Muscle layer of colon (tissue), 2 donors: ENCODE measurements around the gene RPS6KA4.

Experiments used
- H3K27ac ChIP-seq: one replicate; pipeline ENCODE4 v1.7.0; 2013; ENCODE audit warnings: low read depth, mild to moderate bottlenecking, low read length, moderate library complexity
- H3K27me3 ChIP-seq, 2 donors: one replicate each; pipeline ENCODE4 v1.7.0; 2013; ENCODE audit warnings: low read length in 2 of 2, mild to moderate bottlenecking in 2 of 2; ENCODE audit not compliant: insufficient read depth in 2 of 2, control insufficient read depth in 1 of 2
- H3K36me3 ChIP-seq: one replicate; pipeline ENCODE4 v1.7.0; 2013; ENCODE audit warnings: mild to moderate bottlenecking, low read length; ENCODE audit not compliant: insufficient read depth
- H3K4me1 ChIP-seq: one replicate; pipeline ENCODE4 v1.7.0; 2013; ENCODE audit warnings: mild to moderate bottlenecking, low read length; ENCODE audit not compliant: insufficient read depth
- H3K4me3 ChIP-seq, 2 donors: one replicate each; pipeline ENCODE4 v1.7.0; 2013; ENCODE audit warnings: low read length in 2 of 2, low read depth in 1 of 2, mild to moderate bottlenecking in 1 of 2, moderate library complexity in 1 of 2
- H3K9ac ChIP-seq: one replicate; pipeline ENCODE4 v1.7.0; 2013; ENCODE audit warnings: low read length
- H3K9me3 ChIP-seq: one replicate; pipeline ENCODE4 v1.7.0; 2013; ENCODE audit warnings: mild to moderate bottlenecking, low read length
- donor health status: abdominal sarcoma.
- donor health status: Adenocarcinoma of cecum.

Gene RPS6KA4

GRCh38 chr11:64342869-64343745 lies 15.9 kb upstream of the RPS6KA4 start:
- no peak overlapping the region for H3K4me3 ChIP-seq
- H3K9ac ChIP-seq, result no peak overlapping the region

DNA sequence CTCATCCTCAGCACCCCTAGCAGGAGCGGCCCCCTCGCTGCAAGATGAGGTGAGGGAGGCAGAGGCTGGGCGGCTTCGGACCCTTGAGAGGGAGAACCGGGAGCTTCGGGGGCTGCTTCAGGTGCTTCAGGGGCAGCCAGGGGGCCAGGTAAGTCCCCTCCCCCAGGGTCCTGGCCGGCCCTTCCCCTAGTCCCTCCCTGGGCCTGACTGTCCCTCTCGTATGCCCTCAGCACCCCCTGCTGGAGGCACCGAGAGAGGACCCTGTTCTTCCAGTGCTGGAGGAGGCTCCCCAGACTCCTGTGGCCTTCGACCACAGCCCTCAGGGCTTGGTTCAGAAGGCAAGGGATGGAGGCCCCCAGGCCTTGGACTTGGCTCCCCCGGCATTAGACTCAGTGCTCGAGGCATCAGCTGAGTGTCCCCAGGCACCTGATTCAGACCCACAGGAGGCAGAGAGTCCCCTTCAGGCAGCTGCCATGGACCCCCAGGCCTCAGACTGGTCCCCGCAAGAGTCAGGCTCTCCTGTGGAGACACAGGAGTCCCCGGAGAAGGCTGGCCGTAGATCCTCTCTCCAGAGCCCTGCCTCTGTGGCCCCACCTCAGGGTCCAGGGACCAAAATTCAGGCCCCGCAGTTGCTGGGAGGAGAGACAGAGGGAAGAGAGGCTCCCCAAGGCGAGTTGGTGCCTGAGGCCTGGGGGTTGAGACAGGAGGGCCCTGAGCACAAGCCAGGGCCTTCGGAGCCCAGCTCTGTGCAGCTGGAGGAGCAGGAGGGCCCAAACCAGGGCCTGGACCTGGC lies 15.0 kb upstream of the RPS6KA4 start:
- peaks cover 12% of the 10 kb centered on the region for H3K4me1 ChIP-seq
- H3K9ac ChIP-seq, result no peak overlapping the region
- H3K4me3 ChIP-seq, result no peak overlapping the region
- no peaks in the 10 kb centered on the region for H3K9me3 ChIP-seq
- H3K36me3 ChIP-seq, result no peaks in the 10 kb centered on the region
- no peak overlapping the region for H3K27ac ChIP-seq
- no peaks in the 10 kb centered on the region for H3K27me3 ChIP-seq

More at GRCh38 chr11:64342869-64343745, 15.9 kb upstream of the RPS6KA4 start:
- peaks cover 12% of the 10 kb centered on the region for H3K4me1 ChIP-seq
- no peaks in the 10 kb centered on the region for H3K27me3 ChIP-seq
- H3K36me3 ChIP-seq, result no peaks in the 10 kb centered on the region
- H3K9me3 ChIP-seq, result no peaks in the 10 kb centered on the region
- no peak overlapping the region for H3K27ac ChIP-seq

- Histone ChIP-seq H3K4me1 (peaks cover 12% of the 10 kb centered on the region), H3K27ac (no peak overlapping the region), H3K9ac (no peak overlapping the region), H3K4me3 (no peak overlapping the region), H3K9me3 (no peaks in the 10 kb centered on the region), H3K27me3 (no peaks in the 10 kb centered on the region), H3K36me3 (no peaks in the 10 kb centered on the region)
Observed at GRCh38 chr11:64344787-64345186, 14.2 kb upstream of the RPS6KA4 start.

DNA sequence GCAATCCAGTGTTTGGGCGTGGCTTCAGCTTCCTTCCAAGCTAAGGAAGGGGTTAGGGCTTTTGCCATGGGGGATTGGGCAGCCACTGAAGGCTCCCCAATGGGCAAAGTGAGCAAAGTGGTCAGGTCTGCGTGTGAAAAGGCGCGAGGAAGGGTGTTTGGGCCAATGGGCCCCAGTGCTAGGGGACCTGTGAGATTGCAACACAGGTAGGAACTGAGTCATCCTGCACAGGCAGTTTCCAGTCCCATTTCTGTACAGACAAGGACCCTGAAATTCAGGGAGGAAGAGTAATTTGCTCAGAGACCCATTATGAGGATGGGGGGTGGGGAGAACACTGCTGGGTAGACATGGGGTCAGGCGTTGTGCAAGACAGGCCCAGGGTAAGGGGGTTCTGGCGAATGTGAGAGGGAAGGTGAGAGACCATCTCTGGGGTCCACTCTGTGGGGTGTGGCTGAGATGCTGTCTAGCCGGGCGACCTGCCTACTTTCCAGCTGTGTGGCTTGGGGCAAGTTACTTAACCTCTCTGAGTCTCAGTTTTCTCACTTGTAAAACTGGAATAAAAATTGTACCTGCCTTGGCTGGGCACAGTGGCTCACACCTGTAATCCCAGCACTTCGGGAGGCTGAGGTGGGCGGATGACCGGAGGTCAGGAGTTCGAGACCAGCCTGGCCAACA lies 11.6 kb upstream of the RPS6KA4 start:
- no peaks in the 10 kb centered on the region for H3K9me3 ChIP-seq
- no peaks in the 10 kb centered on the region for H3K36me3 ChIP-seq
- no peak overlapping the region for H3K4me3 ChIP-seq
- peaks cover 5% of the 10 kb centered on the region for H3K4me1 ChIP-seq
- no peak overlapping the region for H3K27ac ChIP-seq
- H3K9ac ChIP-seq, result no peak overlapping the region
- no peaks in the 10 kb centered on the region for H3K27me3 ChIP-seq

- no peak overlapping the region for H3K27ac ChIP-seq
- no peak overlapping the region for H3K4me3 ChIP-seq
- no peaks in the 10 kb centered on the region for H3K4me1 ChIP-seq
- no peaks in the 10 kb centered on the region for H3K9me3 ChIP-seq
- no peaks in the 10 kb centered on the region for H3K27me3 ChIP-seq
- H3K36me3 ChIP-seq, result no peaks in the 10 kb centered on the region
- H3K9ac ChIP-seq, result no peak overlapping the region
Observed at GRCh38 chr11:64348383-64349024, 10.5 kb upstream of the RPS6KA4 start.

- Histone ChIP-seq H3K9ac (no peak overlapping the region), H3K36me3 (no peaks in the 10 kb centered on the region), H3K4me3 (no peak overlapping the region), H3K27ac (no peak overlapping the region), H3K4me1 (no peaks in the 10 kb centered on the region), H3K9me3 (no peaks in the 10 kb centered on the region), H3K27me3 (no peaks in the 10 kb centered on the region)
Observed at GRCh38 chr11:64349025-64349387, 10.0 kb upstream of the RPS6KA4 start.

DNA sequence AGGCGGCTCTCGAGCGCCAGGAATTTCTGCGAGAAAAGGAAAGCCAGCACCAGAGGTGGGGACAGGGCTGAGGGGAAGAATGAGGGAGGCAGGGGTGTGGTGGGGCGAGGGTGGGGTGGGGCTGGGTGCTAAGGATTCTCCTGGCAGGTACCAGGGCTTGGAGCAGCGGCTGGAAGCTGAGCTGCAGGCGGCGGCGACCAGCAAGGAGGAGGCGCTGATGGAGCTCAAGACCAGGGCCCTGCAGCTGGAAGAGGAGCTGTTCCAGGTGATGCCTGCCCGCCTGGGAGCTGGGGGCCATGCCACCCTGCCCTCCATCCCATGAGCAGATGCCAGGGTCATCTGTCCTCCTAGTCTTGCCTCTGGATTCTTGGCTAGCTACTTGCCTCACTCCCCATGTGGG lies 9.6 kb upstream of the RPS6KA4 start:
- H3K9me3 ChIP-seq, result no peaks in the 10 kb centered on the region
- no peak overlapping the region for H3K4me3 ChIP-seq
- H3K36me3 ChIP-seq, result no peaks in the 10 kb centered on the region
- no peak overlapping the region for H3K27ac ChIP-seq
- H3K27me3 ChIP-seq, result no peaks in the 10 kb centered on the region
- no peak overlapping the region for H3K9ac ChIP-seq
- no peaks in the 10 kb centered on the region for H3K4me1 ChIP-seq

DNA sequence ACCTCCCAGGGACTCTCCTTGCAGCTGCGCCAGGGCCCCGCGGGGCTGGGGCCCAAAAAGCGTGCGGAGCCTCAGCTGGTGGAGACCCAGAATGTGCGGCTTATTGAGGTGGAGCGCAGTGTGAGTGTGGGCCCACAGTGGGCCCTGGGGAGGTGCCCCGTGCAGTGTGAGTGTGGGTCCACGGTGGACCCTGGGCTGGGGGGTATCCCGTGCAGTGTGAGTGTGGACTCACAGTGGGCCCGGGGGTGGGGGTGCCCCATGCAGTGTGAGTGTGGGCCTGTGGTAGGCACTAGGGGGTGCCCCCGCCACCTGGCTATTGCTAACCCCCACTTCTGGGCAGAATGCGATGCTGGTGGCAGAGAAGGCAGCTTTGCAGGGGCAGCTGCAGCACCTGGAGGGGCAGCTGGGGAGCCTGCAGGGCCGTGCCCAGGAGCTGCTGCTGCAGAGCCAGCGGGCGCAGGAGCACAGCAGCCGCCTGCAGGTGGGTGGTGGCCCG lies 7.8 kb upstream of the RPS6KA4 start:
- H3K4me3 ChIP-seq, result no peak overlapping the region
- no peak overlapping the region for H3K9ac ChIP-seq
- H3K36me3 ChIP-seq, result no peaks in the 10 kb centered on the region
- H3K9me3 ChIP-seq, result no peaks in the 10 kb centered on the region
- no peaks in the 10 kb centered on the region for H3K27me3 ChIP-seq
- no peak overlapping the region for H3K27ac ChIP-seq
- H3K4me1 ChIP-seq, result peaks cover 4% of the 10 kb centered on the region

GRCh38 chr11:64352099-64352994 lies 6.6 kb upstream of the RPS6KA4 start:
- Histone ChIP-seq H3K9me3 (no peaks in the 10 kb centered on the region), H3K36me3 (no peaks in the 10 kb centered on the region), H3K4me1 (peaks cover 4% of the 10 kb centered on the region), H3K9ac (no peak overlapping the region), H3K27ac (no peak overlapping the region), H3K27me3 (no peaks in the 10 kb centered on the region), H3K4me3 (no peak overlapping the region)

GRCh38 chr11:64352995-64353714 lies 5.8 kb upstream of the RPS6KA4 start:
- no peaks in the 10 kb centered on the region for H3K36me3 ChIP-seq

More at GRCh38 chr11:64352995-64353714, 5.8 kb upstream of the RPS6KA4 start:
- Histone ChIP-seq H3K27ac (no peak overlapping the region), H3K9me3 (no peaks in the 10 kb centered on the region), H3K4me1 (peaks cover 8% of the 10 kb centered on the region), H3K4me3 (no peak overlapping the region), H3K9ac (no peak overlapping the region), H3K27me3 (no peaks in the 10 kb centered on the region)
